Measurements from ENCODE around the gene SORBS1. TPM values are rescaled to one million over a fixed set of nuclear protein-coding genes. Genes with fewer than 3 reads are reported as not detected.

SORBS1 gene
- total and polyA plus RNA-seq, 2 donors (not counting 1 experiment from before 2014, with no cell fraction given): 0.21 to 1.5 TPM

- intact Hi-C loops (cut with micrococcal nuclease): loop anchor here (5.0 kb wide), 1 partner anchor 37 kb away; the partner anchor contains the start of gene PDLIM1
Measured at GRCh38 chr10:95329296-95329695, 231.9 kb downstream of the SORBS1 start.

GRCh38 chr10:95328013-95328412 is 233.2 kb downstream of the SORBS1 start:
- Histone ChIP-seq H3K9ac (ENCODE audit: low read length) (no peak overlapping the region), H3K4me3 (ENCODE audit: control extremely low read depth in 1 of 5, extremely low read depth in 1 of 5, insufficient read depth in 1 of 5, low read depth in 2 of 5, low read length in 4 of 5) (no peak overlapping the region), H3K36me3 (replicated peaks in 1 of 2; ENCODE audit: control extremely low read depth in 1 of 2, control insufficient read depth in 1 of 2, extremely low read depth in 1 of 2, insufficient read depth in 2 of 2, low read length in 1 of 2) (no peaks in the 10 kb centered on the region), H2AFZ (ENCODE audit: insufficient read depth, low read depth, low read length, poor library complexity, severe bottlenecking) (no peak overlapping the region), H3K27ac (ENCODE audit: low read length in 2 of 2) (no peak overlapping the region), H3K9me3 (ENCODE audit: control extremely low read depth in 1 of 3, control insufficient read depth in 2 of 3, insufficient read depth in 1 of 3, low read length in 2 of 3) (no peaks in the 10 kb centered on the region), H4K20me1 (ENCODE audit: control insufficient read depth, insufficient read depth, low read length, poor library complexity, severe bottlenecking) (no peaks in the 10 kb centered on the region), H3K27me3 (replicated peaks in 1 of 4; ENCODE audit: control extremely low read depth in 1 of 4, control insufficient read depth in 3 of 4, insufficient read depth in 4 of 4, low read length in 3 of 4) (no peaks in the 10 kb centered on the region), H3K79me2 (ENCODE audit: control insufficient read depth, insufficient read depth, low read length) (no peaks in the 10 kb centered on the region), H3K4me1 (ENCODE audit: control insufficient read depth in 2 of 2, insufficient read depth in 2 of 2, low read length in 2 of 2) (peaks cover 2 to 4% of the 10 kb centered on the region in 2 donors), H3K4me2 (replicated peaks; ENCODE audit: low read depth, low read length, poor library complexity, severe bottlenecking) (no peak overlapping the region)
- 76% methylated on average over 3 of the region's 3 CpGs for WGBS (ENCODE audit: insufficient coverage)
- no peak for ATAC-seq (ENCODE audit: low read depth)
- TF ChIP-seq EZH2 (IDR thresholded peaks at IDR 0.05; ENCODE audit: borderline replicate concordance, insufficient read depth, low read depth, low read length, poor library complexity, severe bottlenecking) (no peak), CTCF (IDR thresholded peaks at IDR 0.05) (no peak)
- POLR2A ChIA-PET: no interaction called here
- no peak for DNase-seq
- no peaks in the 10 kb centered on the region for H3K27me3 Mint-ChIP-seq
- H3K4me3 Mint-ChIP-seq: no peak overlapping the region
- intact Hi-C loops (cut with micrococcal nuclease): loop anchor here (5.0 kb wide), 1 partner anchor 36 kb away; the partner anchor contains the start of gene PDLIM1
- no peak overlapping the region for H3K27ac Mint-ChIP-seq
- H3K9me3 Mint-ChIP-seq (ENCODE audit: insufficient read depth): no peaks in the 10 kb centered on the region
- H3K4me1 Mint-ChIP-seq: peaks cover 3% of the 10 kb centered on the region
- CTCF ChIA-PET: interaction anchor here (1.4 to 3.4 kb wide), 2 partner anchors 34 to 82 kb away, joined by 4 to 8 read pairs; no protein-coding TSS in a partner anchor

More at GRCh38 chr10:95329296-95329695, 231.9 kb downstream of the SORBS1 start:
- Histone ChIP-seq H3K27me3 (replicated peaks in 1 of 4; ENCODE audit: control extremely low read depth in 1 of 4, control insufficient read depth in 3 of 4, insufficient read depth in 4 of 4, low read length in 3 of 4) (no peaks in the 10 kb centered on the region), H3K4me1 (ENCODE audit: control insufficient read depth in 2 of 2, insufficient read depth in 2 of 2, low read length in 2 of 2) (no peaks in the 10 kb centered on the region), H4K20me1 (ENCODE audit: control insufficient read depth, insufficient read depth, low read length, poor library complexity, severe bottlenecking) (no peaks in the 10 kb centered on the region), H3K36me3 (replicated peaks in 1 of 2; ENCODE audit: control extremely low read depth in 1 of 2, control insufficient read depth in 1 of 2, extremely low read depth in 1 of 2, insufficient read depth in 2 of 2, low read length in 1 of 2) (no peaks in the 10 kb centered on the region), H3K4me2 (replicated peaks; ENCODE audit: low read depth, low read length, poor library complexity, severe bottlenecking) (no peak overlapping the region), H2AFZ (ENCODE audit: insufficient read depth, low read depth, low read length, poor library complexity, severe bottlenecking) (no peak overlapping the region), H3K27ac (ENCODE audit: low read length in 2 of 2) (no peak overlapping the region), H3K9ac (ENCODE audit: low read length) (no peak overlapping the region), H3K79me2 (ENCODE audit: control insufficient read depth, insufficient read depth, low read length) (no peaks in the 10 kb centered on the region), H3K4me3 (ENCODE audit: control extremely low read depth in 1 of 5, extremely low read depth in 1 of 5, insufficient read depth in 1 of 5, low read depth in 2 of 5, low read length in 4 of 5) (no peak overlapping the region), H3K9me3 (ENCODE audit: control extremely low read depth in 1 of 3, control insufficient read depth in 2 of 3, insufficient read depth in 1 of 3, low read length in 2 of 3) (no peaks in the 10 kb centered on the region)
- Mint-ChIP-seq H3K27me3 (no peaks in the 10 kb centered on the region), H3K9me3 (ENCODE audit: insufficient read depth) (no peaks in the 10 kb centered on the region), H3K4me1 (no peaks in the 10 kb centered on the region), H3K27ac (no peak overlapping the region), H3K4me3 (no peak overlapping the region)
- ChIA-PET POLR2A (no interaction called here), CTCF (interaction anchor here (1.2 to 3.4 kb wide), 2 partner anchors 33 to 84 kb away, joined by 6 to 8 read pairs; no protein-coding TSS in a partner anchor)
- 94% methylated on average over 3 of the region's 9 CpGs for WGBS (ENCODE audit: insufficient coverage)
- TF ChIP-seq EZH2 (IDR thresholded peaks at IDR 0.05; ENCODE audit: borderline replicate concordance, insufficient read depth, low read depth, low read length, poor library complexity, severe bottlenecking) (no peak), CTCF (IDR thresholded peaks at IDR 0.05) (no peak)
- DNase-seq (no peak), ATAC-seq (ENCODE audit: low read depth) (no peak)
